Activated CD4-positive, alpha-beta T cell treated with anti-CD3 and anti-CD28 coated beads, Interleukin-2, amount 50 U/mL, for 16 hours (primary cell): ENCODE measurements around the gene GUCA2B.

ENCODE experiments used
- DNase-seq: peaks from one replicate; pipeline ENCODE4 v3.0.0-alpha.2; 2020

The GUCA2B gene

DNA sequence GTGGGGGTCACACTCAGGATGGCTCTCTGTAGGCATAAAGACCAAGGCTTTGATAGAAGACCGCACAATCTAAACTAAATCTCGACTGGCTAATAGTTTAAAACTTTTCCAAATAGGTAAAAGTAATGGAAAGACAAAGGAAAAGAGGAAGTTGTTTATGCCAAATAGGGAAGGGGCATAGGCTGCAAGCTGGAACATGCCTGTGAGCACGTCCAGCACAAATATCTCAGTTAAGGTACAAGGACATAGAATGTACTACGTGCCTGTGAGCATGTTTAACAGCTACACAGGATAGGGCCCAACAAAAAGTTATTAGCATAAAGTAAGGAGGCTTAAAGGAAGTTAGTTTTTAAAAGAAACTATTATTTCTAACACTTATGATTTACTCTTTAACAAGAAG, 38.9 kb downstream of the GUCA2B start:
- DNase-seq: no peak

DNA sequence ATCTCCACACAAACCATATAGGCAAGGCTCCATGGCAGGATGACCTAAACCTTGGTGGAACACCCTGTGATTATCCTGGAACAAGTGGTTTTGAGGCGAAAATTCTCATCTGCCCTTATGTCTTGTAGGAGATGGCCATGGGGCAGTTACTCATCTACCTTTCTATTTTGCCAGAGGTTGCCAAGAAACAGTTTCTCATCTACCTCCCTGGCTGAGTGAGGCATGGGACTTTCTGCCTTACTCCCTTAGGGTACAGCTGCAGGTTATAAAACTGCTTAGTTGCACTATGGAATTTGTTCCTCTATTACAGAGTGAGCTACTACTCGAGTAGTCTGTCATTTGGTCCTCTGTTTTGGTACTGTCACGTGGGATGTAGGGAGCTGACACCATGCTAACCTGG, 42.6 kb downstream of the GUCA2B start:
- no peak for DNase-seq

GRCh38 chr1:42198251-42198650, 45.0 kb downstream of the GUCA2B start:
- DNase-seq: no peak

DNA sequence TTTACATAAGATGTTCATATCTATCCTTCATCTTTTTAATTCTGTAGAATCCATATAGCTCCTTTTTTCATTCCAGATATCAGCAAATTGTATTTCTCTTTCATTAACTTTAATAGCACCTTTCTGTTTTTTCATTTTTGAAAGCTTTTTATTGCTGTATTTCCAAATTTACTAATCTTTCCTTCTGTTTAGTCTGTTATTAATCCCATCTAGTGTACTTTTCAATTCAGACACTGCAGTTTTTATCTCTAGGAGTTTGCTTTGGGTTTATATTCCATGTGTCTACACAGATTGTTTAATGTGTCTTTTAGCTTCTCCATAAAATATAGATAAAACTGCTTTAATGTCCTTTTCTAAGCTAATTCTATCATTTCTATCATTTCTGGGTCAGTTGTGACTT, 48.8 kb downstream of the GUCA2B start:
- no peak for DNase-seq
